Stimulated activated CD4-positive, alpha-beta T cell treated with anti-CD3 and anti-CD28 coated beads, Interleukin-4, amount 100 ng/mL, for 48 hours (primary cell): ENCODE data around the gene CDK5.
"Not testable (repeated sequence)": the region's sequence is repeated elsewhere in the genome, so short reads cannot be mapped to it uniquely, and the experiment has no call there.

Experiments used
- DNase-seq, 2 donors: peaks; one replicate each; pipeline ENCODE4 v3.0.0-alpha.2; 2020; ENCODE audit warnings: low read depth in 2 of 2

The CDK5 gene

GRCh38 chr7:151035026-151035717 is 22.5 kb downstream of the CDK5 start:
- no peak for DNase-seq

GRCh38 chr7:151034312-151035025 is 23.2 kb downstream of the CDK5 start:
- no peak for DNase-seq

GRCh38 chr7:151033864-151034249 is 23.8 kb downstream of the CDK5 start:
- DNase-seq: no peak

- no peak for DNase-seq
Observed at GRCh38 chr7:151032936-151033863, 24.5 kb downstream of the CDK5 start.

GRCh38 chr7:151031011-151031410 is 26.7 kb downstream of the CDK5 start:
- no peak for DNase-seq

- DNase-seq: no peak
Observed at GRCh38 chr7:151028948-151029501, 28.7 kb downstream of the CDK5 start.

- DNase-seq: peak; percentile 96 to 97
Observed at GRCh38 chr7:151028131-151028947, 29.4 kb downstream of the CDK5 start, which contains the start of gene ABCB8. TSS of gene ABCB8 (plus strand) at chr7:151028450. CDS start at chr7:151028516, 66 bp downstream.

GRCh38 chr7:151027728-151028130 is 30.0 kb downstream of the CDK5 start:
- not testable (repeated sequence) for DNase-seq

GRCh38 chr7:151026771-151027727 is 30.6 kb downstream of the CDK5 start:
- not testable (repeated sequence) for DNase-seq

- DNase-seq: no peak
Observed at GRCh38 chr7:151025924-151026671, 31.6 kb downstream of the CDK5 start.

GRCh38 chr7:151024435-151025056 is 33.2 kb downstream of the CDK5 start, which contains the start of gene ATG9B:
TSS of gene ATG9B (minus strand) at chr7:151024494. CDS start at chr7:151024423, 71 bp downstream.
- no peak for DNase-seq

GRCh38 chr7:151023232-151023631 is 34.5 kb downstream of the CDK5 start:
- no peak for DNase-seq

- no peak for DNase-seq
Observed at GRCh38 chr7:151020231-151020630, 37.5 kb downstream of the CDK5 start.

- no peak for DNase-seq
Observed at GRCh38 chr7:151019130-151019447, 38.6 kb downstream of the CDK5 start.

GRCh38 chr7:151018421-151019129 is 39.1 kb downstream of the CDK5 start:
- DNase-seq: no peak

GRCh38 chr7:151017953-151018420 is 39.7 kb downstream of the CDK5 start:
- DNase-seq: peak; percentile 72 to 79

GRCh38 chr7:151017370-151017952 is 40.2 kb downstream of the CDK5 start:
- no peak for DNase-seq
